Esophagus squamous epithelium (tissue), 5 donors: ENCODE results near the gene PRKAR1B. TPM values are rescaled to one million over a fixed set of nuclear protein-coding genes. Genes with fewer than 3 reads are reported as not detected.
A peak's percentile ranks its signal among the peaks of the same experiment; 100 is the strongest.

ENCODE experiments used
- DNase-seq: peaks from one replicate; lab custom pipeline; 2025; lab: John Stamatoyannopoulos, UW
- H3K27ac ChIP-seq, 4 donors: fragments of 200-600 bp; sonication (generic); one replicate each; pipeline ENCODE4 v1.5.1; 2016 to 2019; ENCODE audit warnings: mild to moderate bottlenecking in 1 of 4
- H3K27me3 ChIP-seq, 4 donors: fragments of 200-600 bp; sonication (generic); 1 replicate in 3 of 4; 2 replicates in 1 of 4; pipeline versions ENCODE4 v1.5.1 to v1.6.0; 2017 to 2021; ENCODE audit warnings: antibody characterized with exemption in 1 of 4
- H3K36me3 ChIP-seq, 3 donors: fragments of 200-600 bp; sonication (generic); one replicate each; pipeline ENCODE4 v1.5.1; 2016 to 2019
- H3K4me1 ChIP-seq, 3 donors: fragments of 200-600 bp; sonication (generic); one replicate each; pipeline ENCODE4 v1.5.1; 2017 to 2019
- H3K4me3 ChIP-seq, 4 donors: fragments of 200-600 bp; sonication (generic); 1 replicate in 3 of 4; 2 replicates in 1 of 4; pipeline ENCODE4 v1.5.1; 2016 to 2019; ENCODE audit warnings: mild to moderate bottlenecking in 2 of 4, moderate library complexity in 1 of 4
- H3K9me3 ChIP-seq, 3 donors: fragments of 200-600 bp; sonication (generic); one replicate each; pipeline ENCODE4 v1.5.1; 2016 to 2019
- POLR2A ChIP-seq, 4 donors: fragments of 450-650 bp; IDR thresholded peaks; one replicate each; pipeline ENCODE4 v1.6.1; 2017; ENCODE audit warnings: antibody characterized with exemption in 4 of 4, mild to moderate bottlenecking in 4 of 4, moderate library complexity in 3 of 4
- WGBS, 2 donors: methylation state at CpG; one replicate each; pipeline ENCODE4 v1.1.5; 2018; 5-methylcytosine and 5-hydroxymethylcytosine counted together
- intact Hi-C: fragments of 100-400 bp; cut with DNase I; formaldehyde crosslinking; loops from one replicate; pipeline ENCODE4 v1.15.0; 2022
- total RNA-seq, 4 donors: library from RNA; depleted of rRNA; stranded (reverse); fragments of >200 nt; gene quantifications; one replicate each; pipeline ENCODE4 v1.1.0, GENCODE V29; 2016
- TF ChIP-seq, protein P1 (sequence below), 6 experiments: fragments of 450-650 bp in 4 of 6; fragments of 200-600 bp in 2 of 6; sonication (generic) in 2 of 6; IDR thresholded peaks; one replicate each; pipeline ENCODE4 v1.5.1; 2016 to 2019; ENCODE audit warnings: antibody characterized with exemption in 6 of 6, mild to moderate bottlenecking in 4 of 6, moderate library complexity in 4 of 6
- donor health status: DM: yes; HTN: yes; CAD: no.

PRKAR1B gene
- total RNA-seq, 4 donors from 2014 or later, result 10.2 to 13.1 (median 12.5) TPM

DNA sequence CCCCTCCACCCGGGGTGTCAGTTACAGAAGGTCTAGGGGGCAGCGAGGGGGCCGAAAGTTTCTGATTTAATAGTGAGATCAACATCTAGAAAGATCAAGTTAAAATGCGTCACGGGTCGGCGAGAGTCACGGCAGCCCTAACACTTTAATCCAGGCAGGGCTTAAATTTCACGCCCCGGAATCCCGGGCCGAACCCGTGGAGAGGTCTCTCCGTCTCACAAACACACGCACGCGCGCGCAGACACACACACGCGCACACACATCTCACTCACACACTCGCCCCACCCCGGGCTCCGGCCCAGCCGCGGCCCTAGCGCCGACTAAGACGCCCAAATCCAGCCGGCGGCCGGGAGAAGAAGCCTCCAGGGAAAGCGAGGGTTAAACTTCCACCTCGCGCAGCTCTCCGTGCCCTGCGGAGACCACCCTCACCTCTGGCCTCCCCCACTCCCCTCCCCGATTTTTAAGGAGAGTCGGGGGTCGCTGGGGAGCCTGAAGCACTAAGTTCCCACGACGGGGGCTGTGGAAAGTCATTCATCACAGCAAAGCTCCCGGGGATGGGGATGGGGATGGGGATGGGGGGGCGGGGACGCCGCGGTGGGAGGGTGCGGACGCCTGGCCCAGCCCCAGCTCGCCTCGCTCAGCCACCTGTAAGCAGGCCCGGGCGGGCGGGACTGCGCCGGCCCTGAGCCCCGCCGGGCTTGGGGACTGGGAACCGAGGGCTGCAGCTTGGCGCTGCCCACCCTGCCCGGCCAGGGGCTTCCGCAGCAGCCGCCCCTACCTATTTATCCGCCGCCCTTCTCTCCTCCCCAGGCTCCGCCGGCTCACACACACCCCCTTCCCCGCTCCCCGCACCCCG, 209.1 kb downstream of the PRKAR1B start:
- Histone ChIP-seq H3K4me1 (peaks cover 50 to 94% (median 63%) of the 10 kb centered on the region in 3 donors), H3K4me3 (peak overlapping the region; percentile 57 to 78 (median 62)), H3K27me3 (peaks cover 0 to 87% (median 13%) of the 10 kb centered on the region in 4 donors), H3K27ac (peak overlapping the region; percentile 81 to 95 (median 89)), H3K36me3 (no peaks in the 10 kb centered on the region), H3K9me3 (no peaks in the 10 kb centered on the region)
- intact Hi-C loops, result no loop called here
- WGBS, 2 donors, result 0 to 1% methylated on average over 26 to 27 of the region's 70 CpGs
- DNase-seq, result no peak
- peak in 2 of 4 donors; percentile 14 to 17 for TF ChIP-seq POLR2A (IDR thresholded peaks at IDR 0.05)
- TF ChIP-seq, protein P1, sequence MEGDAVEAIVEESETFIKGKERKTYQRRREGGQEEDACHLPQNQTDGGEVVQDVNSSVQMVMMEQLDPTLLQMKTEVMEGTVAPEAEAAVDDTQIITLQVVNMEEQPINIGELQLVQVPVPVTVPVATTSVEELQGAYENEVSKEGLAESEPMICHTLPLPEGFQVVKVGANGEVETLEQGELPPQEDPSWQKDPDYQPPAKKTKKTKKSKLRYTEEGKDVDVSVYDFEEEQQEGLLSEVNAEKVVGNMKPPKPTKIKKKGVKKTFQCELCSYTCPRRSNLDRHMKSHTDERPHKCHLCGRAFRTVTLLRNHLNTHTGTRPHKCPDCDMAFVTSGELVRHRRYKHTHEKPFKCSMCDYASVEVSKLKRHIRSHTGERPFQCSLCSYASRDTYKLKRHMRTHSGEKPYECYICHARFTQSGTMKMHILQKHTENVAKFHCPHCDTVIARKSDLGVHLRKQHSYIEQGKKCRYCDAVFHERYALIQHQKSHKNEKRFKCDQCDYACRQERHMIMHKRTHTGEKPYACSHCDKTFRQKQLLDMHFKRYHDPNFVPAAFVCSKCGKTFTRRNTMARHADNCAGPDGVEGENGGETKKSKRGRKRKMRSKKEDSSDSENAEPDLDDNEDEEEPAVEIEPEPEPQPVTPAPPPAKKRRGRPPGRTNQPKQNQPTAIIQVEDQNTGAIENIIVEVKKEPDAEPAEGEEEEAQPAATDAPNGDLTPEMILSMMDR (IDR thresholded peaks at IDR 0.05), result no peak

DNA sequence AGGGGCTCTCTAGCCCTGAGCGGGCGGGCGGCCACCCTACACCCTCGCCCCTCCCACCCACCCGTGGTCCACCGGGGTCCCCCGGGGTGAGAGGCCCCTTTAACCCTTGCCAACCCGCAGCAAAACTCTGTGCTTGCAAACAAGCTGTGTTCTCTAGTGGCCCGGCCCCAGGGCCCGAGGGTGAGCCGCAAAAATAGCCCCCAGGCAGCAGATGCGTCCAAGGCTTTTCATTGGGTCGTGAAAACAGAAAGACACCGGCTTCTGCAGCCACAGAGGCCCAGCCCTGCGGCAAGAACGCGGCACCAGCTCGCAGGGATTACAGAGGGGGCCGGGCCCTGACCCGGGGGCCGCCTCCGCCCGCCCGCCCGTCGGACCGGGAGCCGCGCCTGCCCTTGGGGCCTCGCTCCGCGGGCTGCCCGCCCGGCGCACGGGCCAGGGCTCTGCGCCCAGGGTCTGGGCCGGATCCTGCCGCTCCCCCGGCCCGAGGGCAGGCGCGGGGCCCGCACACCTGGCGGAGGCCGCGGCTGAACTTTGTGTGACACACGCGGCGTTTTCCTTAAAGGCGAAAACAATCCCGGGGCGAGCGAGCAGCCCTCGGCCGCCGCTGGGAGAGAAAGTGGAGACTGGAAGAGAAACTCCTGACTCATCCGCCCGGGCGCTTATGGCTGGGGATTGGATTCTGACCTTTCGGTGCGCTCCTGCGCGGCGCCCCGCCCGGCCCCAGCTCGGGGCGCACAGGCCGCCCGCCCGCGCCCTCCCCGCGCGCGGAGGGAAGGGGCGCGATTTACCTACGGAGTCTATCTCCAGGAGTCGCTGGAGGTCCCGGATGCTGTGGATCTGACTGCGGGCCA, 210.2 kb downstream of the PRKAR1B start:
- no peak for DNase-seq
- peak overlapping the region; percentile 57 to 78 (median 62) for H3K4me3 ChIP-seq
- peaks cover 50 to 94% (median 63%) of the 10 kb centered on the region in 3 donors for H3K4me1 ChIP-seq

DNA sequence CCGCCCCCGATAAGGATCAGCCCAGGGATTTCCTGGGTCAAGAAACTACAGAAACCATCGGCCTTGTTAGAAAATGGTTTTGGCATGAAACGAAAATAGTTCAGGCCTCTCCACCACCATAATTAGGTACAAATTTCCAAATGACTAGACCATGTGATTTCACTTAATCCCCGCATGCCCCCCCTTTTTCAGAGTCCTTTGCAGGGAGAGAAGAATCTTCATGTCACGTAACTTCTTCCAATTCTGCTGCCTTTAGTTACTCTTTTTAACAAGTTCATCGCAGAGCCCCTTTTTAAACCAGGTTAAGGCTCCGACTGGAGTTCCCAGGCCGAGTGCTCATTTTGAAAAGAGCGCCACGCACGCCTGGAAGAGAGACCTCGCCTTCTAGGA, 210.9 kb downstream of the PRKAR1B start:
- no peak for DNase-seq

More for the DNA sequence above, 210.2 kb downstream of the PRKAR1B start:
- intact Hi-C loops, result no loop called here
- peak in 1 of 4 donors; percentile 17 for TF ChIP-seq POLR2A (IDR thresholded peaks at IDR 0.05)
- TF ChIP-seq, protein P1 (IDR thresholded peaks at IDR 0.05), result peak in 1 of 6 experiments; percentile 7
- Histone ChIP-seq H3K27me3 (peaks cover 0 to 84% (median 5%) of the 10 kb centered on the region in 4 donors), H3K36me3 (peaks cover 0 to 2% (median 0%) of the 10 kb centered on the region in 3 donors), H3K27ac (peak overlapping the region; percentile 81 to 95 (median 89)), H3K9me3 (no peaks in the 10 kb centered on the region)
- 2% methylated on average over 13 of the region's 83 CpGs; no CpG with 5 or more reads in 1 of the 2 donors for WGBS, 2 donors

DNA sequence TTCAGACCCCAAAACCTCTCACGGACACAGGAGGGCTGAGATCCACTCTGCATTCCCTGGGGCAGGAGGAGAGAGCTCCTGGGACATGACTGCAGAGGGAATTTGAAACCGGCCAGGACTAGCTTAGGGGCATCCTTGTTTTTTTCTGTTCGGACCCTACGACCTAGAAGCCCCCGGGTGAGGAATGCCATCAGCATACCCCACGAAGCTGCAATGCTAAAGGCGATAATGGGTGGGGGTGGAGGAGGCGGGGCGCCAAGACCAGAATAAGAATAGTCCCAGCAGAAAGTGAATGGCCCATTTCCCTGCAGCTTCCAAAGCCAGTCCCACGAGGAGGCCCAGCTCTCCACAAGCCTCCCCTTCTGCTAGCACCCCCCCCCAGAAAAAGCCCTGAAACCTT, 211.5 kb downstream of the PRKAR1B start:
- TF ChIP-seq, protein P1 (IDR thresholded peaks at IDR 0.05), result no peak
- TF ChIP-seq POLR2A (IDR thresholded peaks at IDR 0.05), result no peak
- peaks cover 44 to 92% (median 53%) of the 10 kb centered on the region in 3 donors for H3K4me1 ChIP-seq
- no peak for DNase-seq
- H3K36me3 ChIP-seq, result peaks cover 0 to 14% (median 0%) of the 10 kb centered on the region in 3 donors
- H3K27ac ChIP-seq, result peak overlapping the region; percentile 51 to 92 (median 85)
- H3K27me3 ChIP-seq, result peaks cover 0 to 72% (median 0%) of the 10 kb centered on the region in 4 donors
- no peaks in the 10 kb centered on the region for H3K9me3 ChIP-seq
- WGBS, 2 donors, result 20 to 50% methylated on average over 1 of the region's 10 CpGs
- intact Hi-C loops, result no loop called here
- H3K4me3 ChIP-seq, result peak overlapping the region in 1 of 4 donors; percentile 78

More for the DNA sequence above, 210.9 kb downstream of the PRKAR1B start:
- H3K27ac ChIP-seq, result peak overlapping the region; percentile 81 to 95 (median 89)
- peaks cover 50 to 94% (median 57%) of the 10 kb centered on the region in 3 donors for H3K4me1 ChIP-seq
- TF ChIP-seq, protein P1 (IDR thresholded peaks at IDR 0.05), result no peak
- TF ChIP-seq POLR2A (IDR thresholded peaks at IDR 0.05), result no peak
- H3K9me3 ChIP-seq, result no peaks in the 10 kb centered on the region
- peaks cover 0 to 78% (median 3%) of the 10 kb centered on the region in 4 donors for H3K27me3 ChIP-seq
- peak overlapping the region; percentile 57 to 78 (median 62) for H3K4me3 ChIP-seq
- WGBS, 2 donors, result 34 to 65% methylated on average over 6 to 9 of the region's 13 CpGs
- H3K36me3 ChIP-seq, result peaks cover 0 to 8% (median 0%) of the 10 kb centered on the region in 3 donors
- intact Hi-C loops, result no loop called here
